GM19397 (cell line): Measurements from ENCODE around the gene PXDC1.
"Not testable (repeated sequence)": the region's sequence is repeated elsewhere in the genome, so short reads cannot be mapped to it uniquely, and the experiment has no call there.

Experiments
- ATAC-seq: cut with Tn5 transposase; IDR thresholded peaks from one replicate; pipeline ENCODE4 v1.9.1; 2021; ENCODE audit warnings: mild to moderate bottlenecking, moderate library complexity; ENCODE audit not compliant: unreplicated experiment

Gene PXDC1

DNA sequence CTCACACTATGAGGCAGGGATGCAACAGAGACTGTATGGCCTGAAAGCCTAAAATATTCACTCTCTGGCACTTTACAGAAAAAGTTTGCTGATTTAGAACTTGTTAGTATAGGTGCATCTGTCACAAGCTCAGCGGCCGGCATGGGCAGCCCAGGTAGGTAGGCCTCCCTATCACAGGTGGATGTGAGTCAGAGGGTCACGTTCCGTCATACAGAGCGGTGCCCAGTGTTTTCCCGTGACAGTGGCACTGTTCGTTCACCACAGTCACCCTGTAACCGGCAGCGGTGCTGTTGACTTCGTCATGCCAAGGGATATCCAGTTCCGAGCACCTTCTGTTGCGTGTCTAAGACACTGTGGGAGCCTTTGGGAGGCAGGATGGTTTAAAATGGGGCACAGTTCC, 32.9 kb upstream of the PXDC1 start:
- ATAC-seq = no peak

DNA sequence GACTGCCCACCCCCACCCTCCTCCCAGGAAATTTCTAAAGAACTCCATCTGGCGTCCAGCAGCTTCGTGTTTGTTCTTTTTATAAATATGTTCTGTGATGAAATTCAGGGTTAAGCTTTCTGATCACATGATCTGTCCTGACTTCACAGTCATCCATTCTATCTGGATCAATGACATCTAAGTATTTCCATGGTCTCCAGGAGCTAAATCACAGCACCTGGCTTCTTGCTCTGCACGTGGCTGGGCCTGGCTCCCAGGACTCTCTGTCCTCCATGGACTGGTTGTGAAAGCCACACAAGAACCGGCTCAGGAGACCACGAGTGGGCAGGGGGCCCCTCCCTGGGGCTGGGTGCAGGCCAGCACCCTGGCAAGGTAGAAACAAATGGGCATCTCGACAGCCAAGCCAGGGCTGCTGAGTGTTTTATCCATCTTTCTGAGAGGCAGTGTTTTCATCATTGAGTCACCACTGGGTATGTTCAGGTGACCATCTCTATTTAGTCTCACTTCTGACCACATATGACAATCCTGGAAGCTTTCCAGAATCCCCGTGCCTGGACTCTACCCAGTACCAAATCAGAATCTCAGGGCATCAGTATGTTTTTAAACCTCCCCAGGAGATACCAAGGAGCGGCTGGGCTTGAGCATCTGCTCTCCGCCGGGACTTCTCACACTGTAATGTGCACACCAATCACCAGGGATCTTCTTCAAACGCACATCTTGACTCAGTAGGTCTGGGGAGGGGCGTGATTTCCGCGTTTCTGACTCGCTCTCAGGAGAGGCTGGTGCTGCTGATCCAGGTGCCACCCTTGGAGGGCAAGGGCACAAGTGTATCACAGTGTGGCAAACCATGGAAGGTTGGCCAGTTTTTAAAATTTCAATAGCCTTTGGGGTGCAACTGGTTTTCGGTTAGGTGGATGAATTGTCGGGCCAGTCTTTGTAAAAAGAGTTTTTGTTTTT, 31.6 kb upstream of the PXDC1 start:
- ATAC-seq = no peak

DNA sequence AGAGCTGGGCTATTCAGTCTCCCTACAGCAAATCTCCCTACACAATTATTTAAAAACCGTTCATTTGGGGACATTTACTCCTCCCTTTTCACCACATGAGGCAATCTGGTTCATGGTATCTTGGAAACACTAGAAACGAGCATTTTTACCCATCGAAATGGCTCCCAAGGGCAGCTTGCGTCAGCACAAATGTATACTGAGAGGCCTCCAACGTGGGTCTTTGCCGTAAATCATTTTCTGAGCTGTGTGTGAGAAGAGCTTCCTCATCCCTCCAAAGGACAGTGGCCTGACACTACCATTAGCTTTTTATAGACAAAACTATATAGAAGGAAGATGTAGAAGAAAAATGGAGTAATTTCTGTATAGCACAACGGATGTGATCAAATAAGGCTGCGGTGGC, 30.0 kb upstream of the PXDC1 start:
- no peak for ATAC-seq

DNA sequence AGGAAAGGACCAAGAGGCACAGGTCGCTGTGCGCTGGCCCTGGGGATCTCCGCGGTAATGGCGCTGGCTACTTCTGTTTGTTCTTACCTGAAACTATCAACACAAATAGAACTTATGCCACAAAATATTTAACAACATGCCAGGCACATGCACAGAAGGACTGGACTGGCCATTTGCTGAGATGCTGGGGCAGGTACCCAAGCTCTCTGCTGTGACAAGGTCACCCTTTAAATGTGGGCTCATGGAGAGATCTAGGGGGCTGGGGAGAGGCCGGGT, 28.0 kb upstream of the PXDC1 start:
- no peak for ATAC-seq

DNA sequence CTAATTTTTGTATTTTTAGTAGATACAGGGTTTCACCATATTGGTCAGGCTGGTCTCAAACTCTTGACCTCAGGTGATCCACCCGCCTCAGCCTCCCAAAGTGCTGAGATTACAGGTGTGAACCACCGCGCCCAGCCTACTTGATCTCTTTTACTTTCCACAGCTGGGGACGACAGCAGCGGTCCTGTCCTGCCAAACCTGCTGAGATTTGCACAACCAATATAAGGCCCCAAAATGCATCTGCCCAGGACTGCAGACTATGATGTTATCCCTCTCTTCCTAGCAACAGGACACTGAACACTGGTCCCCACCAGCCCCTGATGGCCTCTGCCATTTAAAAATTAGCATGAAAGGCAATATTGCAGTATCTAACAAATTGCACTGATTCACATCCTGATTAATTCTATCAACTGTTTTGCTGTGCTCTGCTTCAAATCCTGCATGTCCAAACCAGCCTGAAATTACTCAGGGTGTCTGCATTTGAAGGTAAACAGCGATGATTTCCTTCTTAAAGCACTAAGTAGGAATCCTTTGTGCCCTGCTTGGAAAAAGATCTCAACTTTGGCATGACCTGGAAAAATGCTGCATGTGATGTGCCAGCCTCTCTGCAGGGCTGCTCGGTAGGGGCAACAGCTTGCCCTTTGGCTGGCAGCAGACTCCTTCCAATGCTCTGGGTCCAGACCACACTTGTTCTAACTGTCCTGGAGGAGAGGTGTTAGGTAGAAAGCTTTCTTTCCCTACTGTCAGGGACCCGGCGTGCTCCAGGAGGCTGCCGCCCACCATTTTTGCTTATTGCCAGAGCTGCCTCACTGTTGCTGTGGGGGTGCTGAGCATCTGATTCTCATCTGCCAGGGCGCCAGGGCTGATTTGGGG, 27.4 kb upstream of the PXDC1 start:
- ATAC-seq = no peak

DNA sequence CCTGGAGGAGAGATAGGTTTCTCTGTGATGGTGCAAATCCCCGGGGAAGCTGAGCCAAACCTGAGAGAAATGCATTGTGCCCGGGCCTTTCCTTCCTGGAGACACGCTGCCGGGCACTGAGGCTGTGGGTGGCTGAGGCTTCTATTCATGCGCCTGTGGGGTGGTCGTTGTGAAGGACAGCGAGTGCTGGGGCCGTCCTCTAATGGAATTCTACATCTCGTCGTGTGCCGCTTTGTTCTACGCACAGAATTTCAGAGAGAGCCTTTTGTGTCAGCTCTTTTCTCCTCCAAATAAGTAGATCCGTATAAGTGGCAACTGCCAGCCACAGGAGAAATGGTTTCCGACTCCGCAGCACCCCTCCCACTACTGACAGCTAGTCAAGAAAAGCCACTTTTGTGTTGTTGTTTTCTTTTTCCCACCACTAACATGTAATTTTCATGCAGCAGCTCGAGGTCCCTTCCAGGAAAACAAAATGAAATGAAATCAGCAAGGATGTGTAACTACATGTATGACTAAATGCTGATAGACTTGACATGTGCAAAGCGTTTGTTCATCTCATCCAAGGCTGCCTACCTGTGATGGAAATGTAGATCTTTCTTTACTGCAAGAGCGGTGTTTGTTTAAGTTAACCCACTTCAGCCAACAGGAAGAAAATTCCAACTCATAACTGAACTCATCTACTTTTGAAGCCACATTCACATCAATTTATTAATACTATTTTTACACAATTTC, 26.4 kb upstream of the PXDC1 start:
- no peak for ATAC-seq

DNA sequence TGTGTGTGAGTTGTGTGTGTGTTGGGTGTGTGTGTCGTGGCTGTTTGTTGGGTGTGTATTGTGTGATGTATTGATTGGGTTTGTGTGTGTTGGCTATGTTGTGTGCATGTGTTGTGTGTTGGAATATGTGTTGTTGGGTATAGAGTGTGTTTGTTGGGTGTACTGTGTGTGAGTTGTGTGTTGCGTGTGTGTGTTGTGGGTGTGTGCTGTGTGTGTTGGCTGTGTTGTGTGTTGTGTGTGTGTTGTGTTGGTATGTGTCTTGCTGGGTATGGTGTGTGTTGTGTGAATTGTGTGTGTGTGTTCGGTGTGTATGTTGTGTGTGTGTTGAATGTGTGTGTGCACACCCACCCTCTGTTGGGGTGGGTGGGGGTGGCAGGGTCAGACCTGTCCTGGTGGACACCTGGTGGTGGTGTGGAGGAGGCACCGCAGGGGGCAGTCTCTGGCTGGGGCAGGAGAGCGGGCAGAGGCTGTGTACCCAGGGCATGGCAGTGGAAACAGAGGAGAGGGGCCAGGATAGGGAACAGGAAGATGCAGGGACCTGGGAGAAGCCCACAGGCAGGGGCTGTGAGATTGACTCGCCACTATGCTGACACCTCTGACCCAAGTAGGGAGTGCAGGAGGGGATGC, 25.5 kb upstream of the PXDC1 start:
- no peak for ATAC-seq

DNA sequence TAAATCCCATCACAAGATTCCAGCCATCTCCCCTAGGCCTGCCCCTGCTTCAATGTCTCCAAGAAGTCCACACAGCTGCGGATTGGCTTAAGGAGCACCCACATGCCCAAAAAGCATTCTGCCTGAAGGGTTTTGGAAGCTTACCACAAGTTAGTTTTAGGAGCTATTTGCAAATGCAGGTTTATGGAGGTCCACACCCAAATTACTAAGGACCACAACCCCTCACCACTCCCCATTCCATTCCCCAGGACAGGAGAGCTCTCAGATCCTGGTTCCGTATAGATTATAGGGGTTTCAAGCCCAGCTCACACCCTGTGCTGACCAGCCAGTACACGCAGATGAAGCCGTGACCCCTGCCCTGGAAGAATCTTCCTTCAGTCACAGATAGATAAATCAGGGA, 24.3 kb upstream of the PXDC1 start:
- ATAC-seq = no peak

DNA sequence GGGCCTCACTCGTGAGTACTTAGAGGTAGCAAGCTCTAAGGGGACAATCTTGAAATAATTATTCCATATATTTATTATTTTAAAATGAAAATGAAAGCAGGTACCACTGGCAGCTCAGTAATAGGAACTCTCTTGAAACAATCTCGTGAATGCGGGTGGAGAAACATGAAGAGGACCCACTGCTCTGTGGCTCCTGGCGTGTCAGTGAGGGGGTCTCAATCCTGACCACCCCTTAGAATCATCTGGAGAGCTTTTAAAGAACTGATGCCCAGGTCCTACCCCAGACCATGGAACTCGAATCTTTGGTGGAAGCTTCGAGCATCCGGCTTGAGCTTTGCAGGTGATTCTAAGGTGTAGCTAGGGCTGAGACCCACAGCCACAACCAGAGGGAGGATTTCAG, 23.9 kb upstream of the PXDC1 start:
- ATAC-seq = no peak

DNA sequence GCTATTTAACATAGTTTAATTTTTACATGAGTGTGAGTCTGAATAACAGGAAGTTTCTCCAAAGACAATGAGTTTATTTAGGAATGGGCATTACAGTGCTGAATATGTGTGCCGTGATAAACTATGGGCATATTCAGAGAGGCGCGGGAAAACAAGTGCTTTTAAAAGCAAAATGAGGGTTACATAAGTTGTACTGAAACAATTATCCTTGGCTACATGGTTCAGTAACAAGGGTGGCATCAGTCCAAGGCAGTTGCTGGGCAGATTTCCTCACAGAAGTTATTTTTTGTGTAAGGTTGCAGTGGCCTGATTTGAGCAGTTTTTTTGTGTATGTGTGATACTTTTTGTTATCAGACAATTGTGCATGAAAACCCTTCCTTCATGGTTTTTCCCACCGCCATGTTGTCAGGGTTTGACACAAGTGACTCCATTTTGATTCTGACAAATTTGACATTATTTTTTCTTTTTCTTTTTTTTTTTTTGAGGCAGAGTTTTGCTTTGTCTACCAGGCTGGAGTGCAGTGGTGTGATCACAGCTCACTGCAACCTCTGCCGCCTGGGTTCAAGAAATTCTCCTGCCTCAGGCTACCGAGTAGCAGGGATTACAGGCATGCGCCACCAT, 22.3 kb upstream of the PXDC1 start:
- no peak for ATAC-seq

DNA sequence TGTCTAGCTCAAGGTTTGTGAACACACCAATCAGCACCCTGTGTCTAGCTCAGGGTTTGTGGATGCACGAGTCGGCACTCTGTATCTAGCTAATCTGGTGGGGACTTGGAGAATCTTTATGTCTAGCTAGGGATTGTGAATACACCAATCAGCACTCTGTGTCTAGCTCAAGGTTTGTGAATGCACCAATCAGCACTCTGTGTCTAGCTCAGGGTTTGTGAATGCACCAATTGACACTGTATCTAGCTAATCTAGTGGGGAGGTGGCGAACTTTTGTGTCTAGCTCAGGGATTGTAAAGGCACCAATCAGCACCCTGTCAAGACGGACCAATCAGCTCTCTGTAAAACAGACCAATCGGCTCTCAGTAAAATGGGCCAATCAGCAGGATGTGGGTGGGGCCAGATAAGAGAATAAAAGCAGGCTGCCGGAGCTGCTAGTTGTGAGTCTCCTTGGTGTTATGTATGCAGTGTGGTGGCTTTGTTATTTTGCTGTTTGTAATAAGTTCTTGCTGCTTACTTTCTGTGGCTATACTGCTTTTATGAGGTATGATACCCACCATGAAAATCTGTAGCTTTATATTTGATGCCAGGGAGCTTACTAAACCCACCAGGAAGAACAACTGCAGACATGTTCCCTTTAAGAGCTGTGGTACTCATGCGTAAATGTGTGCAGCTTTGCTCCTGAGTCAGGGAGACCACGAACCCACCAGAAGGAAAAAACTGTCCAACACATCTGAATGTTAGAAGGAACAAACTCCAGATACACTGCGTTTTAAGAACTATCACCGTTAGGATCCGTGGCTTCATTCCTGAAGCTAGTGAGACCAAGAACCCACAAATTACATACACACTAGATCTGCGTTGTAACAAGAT, 20.9 kb upstream of the PXDC1 start:
- not testable (repeated sequence) for ATAC-seq

DNA sequence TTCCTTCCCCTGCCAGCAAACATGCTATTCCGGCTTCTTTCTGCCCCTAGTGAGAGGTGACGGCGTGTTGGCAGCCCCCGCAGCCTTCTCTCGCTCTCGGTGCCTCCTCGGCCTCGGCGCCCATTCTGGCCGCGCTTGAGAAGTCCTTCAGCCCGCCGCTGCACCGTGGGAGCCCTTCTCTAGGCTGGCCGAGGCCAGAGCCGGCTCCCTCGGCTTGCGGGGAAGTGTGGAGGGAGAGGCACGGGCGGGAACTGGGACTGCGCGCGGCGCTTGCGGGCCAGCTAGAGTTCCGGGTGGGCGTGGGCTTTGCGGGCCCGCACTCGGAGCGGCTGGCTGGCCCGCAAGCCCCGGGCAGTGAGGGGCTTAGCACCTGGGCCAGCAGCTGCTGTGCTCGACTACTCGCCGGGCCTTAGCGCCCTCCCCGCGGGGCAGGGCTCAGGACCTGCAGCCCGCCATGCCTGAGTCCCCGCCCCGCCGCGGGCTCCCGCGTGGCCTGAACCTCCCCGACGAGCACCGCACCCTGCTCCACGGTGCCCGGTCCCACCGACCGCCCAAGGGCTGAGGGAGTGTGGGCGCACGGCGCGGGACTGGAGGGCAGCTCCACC, 20.0 kb upstream of the PXDC1 start:
- no peak for ATAC-seq

DNA sequence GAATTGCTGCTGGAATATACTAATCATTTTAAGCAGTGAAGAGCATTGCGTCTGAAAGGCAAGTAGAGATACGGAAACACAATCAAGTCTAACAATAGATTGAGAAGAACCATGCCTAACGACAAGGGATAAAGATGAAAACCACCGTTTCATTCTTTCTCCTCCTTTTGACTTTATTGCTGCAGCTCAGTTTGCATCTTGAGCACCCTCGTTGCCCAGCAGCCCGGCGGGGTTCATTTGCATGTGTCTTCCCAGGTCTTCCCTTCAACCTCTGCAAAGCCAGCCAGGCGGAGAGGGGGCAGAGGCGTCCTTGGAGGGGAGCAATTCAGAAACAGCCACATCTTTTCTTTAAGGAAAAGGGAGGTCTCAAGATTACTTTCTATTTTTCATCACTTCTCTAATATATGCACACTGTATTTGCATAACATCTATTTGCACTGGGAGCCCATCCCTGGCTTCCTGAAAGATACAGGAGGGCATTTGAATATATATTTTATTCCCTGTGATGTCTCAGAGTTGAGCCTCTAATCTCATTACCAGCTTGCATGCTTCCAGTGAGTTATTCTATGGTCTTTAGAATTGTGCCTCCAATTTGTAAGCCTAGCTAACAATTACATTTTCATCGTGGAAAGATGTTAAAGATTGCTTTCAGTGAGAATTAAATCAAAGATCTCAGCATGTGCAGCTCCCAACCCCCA, 18.7 kb upstream of the PXDC1 start:
- no peak for ATAC-seq

DNA sequence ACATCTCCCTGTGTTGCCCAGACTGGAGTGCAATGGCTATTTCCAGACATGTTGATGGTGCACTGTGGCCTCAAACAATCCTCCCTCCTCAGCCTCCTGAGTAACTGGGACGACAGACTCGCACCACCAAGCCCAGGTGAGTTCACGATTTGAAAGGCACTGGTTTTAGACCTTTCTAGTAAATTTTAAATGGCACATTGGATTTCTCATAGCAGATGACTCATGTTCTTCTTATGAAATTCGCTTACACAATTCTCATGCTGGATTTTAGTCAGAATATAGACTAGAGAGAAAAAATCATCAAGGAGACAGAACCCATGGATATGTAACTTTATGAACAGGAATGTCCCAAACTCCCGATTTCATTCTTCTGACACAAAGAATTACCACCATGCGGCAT, 18.1 kb upstream of the PXDC1 start:
- ATAC-seq = no peak

DNA sequence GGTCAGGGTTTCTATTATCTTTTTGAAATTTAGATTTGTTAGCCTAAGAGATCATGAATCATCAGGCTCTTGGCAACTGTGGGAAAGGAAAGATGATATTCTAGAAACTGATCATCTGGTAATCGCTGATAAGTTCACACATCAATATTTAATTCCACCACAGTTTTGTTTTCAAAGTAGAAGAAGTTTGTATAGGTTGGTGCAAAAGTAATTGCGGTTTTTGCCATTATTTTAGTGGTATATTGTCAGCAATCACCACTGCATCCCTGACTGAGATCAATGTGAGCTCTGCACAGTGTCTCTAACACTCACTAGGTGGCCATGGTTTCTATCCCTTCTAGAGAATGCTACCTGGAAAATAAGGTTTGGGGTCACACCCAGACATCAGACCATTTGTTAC, 17.0 kb upstream of the PXDC1 start:
- ATAC-seq = no peak

DNA sequence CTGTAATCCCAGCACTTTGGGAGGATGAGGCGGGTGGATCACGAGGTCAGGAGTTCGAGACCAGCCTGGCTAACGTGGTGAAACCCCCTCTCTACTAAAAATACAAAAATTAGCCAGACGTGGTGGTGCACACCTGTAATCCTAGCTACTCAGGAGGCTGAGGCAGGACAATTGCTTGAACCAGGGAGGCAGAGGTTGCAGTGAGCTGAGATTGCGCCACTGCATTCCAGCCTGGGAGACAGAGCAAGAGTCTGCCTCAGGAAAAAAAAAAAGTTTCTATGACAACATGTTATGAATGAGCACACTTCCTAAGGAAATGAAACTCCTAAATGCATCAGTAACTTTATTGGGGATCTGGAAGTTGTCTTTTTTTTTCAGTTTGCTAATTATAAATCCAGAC, 16.0 kb upstream of the PXDC1 start:
- ATAC-seq = not testable (repeated sequence)

DNA sequence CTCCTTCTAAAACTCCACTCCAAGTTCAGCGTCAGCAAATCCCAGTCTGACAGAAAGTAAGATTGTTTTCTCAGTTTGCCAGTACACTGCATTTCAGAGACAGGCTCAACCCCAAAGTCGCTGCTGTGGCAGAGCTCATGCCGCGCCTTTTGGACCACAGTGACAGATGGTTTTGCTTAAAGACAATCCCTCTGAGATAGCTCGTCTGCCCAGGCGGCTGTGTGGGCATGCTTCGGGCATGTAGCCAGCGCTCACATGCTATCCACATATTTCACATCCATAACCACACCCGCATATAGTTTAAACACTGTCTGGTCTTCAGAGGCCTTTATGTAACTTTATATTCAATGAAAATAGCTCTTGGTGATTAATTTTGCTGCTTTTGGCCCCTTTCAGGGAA, 14.7 kb upstream of the PXDC1 start:
- ATAC-seq = no peak

DNA sequence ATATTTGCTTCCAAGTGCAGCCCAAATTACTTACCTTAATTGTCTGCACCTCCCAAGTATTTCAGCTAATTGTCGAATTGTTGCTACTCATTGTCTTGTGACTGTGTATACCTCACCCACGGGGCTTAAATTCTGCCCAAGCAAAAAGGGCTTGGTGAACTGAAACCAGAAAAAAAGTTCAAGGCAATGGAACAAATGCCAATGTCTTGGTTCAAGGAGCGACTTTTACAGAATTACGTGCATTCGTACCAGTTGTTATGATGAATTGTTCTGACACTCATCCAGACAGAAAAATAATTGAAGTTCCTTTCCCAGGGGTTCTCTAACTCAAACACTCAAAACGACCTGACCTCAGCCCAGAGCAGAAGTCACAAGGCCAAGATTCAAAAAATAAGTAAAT, 13.9 kb upstream of the PXDC1 start:
- no peak for ATAC-seq
